Measurements from ENCODE around the gene LHX2. TPM values are rescaled to one million over a fixed set of nuclear protein-coding genes. Genes with fewer than 3 reads are reported as not detected.

LHX2 gene
- total and polyA plus RNA-seq, 7 experiments from 2014 or later: not detected

- H3K4me3 ChIP-seq (ENCODE audit: low read length): no peak overlapping the region
- ATAC-seq: no peak
- H3K4me3 Mint-ChIP-seq: no peak overlapping the region
- H3K27ac ChIP-seq (ENCODE audit: low read depth, low read length): no peak overlapping the region
- H3K27me3 Mint-ChIP-seq: peaks cover 62 to 75% (median 69%) of the 10 kb centered on the region in 5 donors
- peaks cover 0 to 8% of the 10 kb centered on the region in 2 donors for H3K27me3 ChIP-seq (ENCODE audit: control insufficient read depth in 2 of 2, insufficient read depth in 2 of 2, low read length in 2 of 2)
- no peaks in the 10 kb centered on the region for H3K36me3 ChIP-seq (ENCODE audit: control insufficient read depth in 2 of 3, insufficient read depth in 3 of 3, low read length in 3 of 3)
- no peak overlapping the region for H3K27ac Mint-ChIP-seq
- H3K36me3 Mint-ChIP-seq: no peaks in the 10 kb centered on the region
- intact Hi-C loops (cut with micrococcal nuclease): loop anchor here in 1 of 2 donors (5.0 kb wide), 1 partner anchor 642 kb away; no protein-coding TSS in a partner anchor
- no peaks in the 10 kb centered on the region for H3K9me3 ChIP-seq (ENCODE audit: control insufficient read depth in 2 of 3, low read length in 3 of 3)
- no peak for DNase-seq
- POLR2A ChIA-PET: no interaction called here
- peaks cover 0 to 24% (median 7%) of the 10 kb centered on the region in 7 donors for H3K4me1 Mint-ChIP-seq
- CTCF ChIA-PET: no interaction called here
- H3K9me3 Mint-ChIP-seq: peaks cover 0 to 6% (median 0%) of the 10 kb centered on the region in 11 donors
- H3K4me1 ChIP-seq (ENCODE audit: control insufficient read depth in 2 of 2, insufficient read depth in 2 of 2, low read length in 2 of 2): peaks cover 0 to 5% of the 10 kb centered on the region in 2 donors
Observed at GRCh38 chr9:124044448-124044847, 32.9 kb downstream of the LHX2 start.

- no peaks in the 10 kb centered on the region for H3K36me3 Mint-ChIP-seq
- ChIA-PET POLR2A (no interaction called here), CTCF (no interaction called here)
- peaks cover 61 to 71% (median 65%) of the 10 kb centered on the region in 5 donors for H3K27me3 Mint-ChIP-seq
- DNase-seq: peak in 1 of 9 donors; percentile 31
- H3K4me1 Mint-ChIP-seq: peaks cover 0 to 21% (median 7%) of the 10 kb centered on the region in 7 donors
- peaks cover 0 to 6% (median 0%) of the 10 kb centered on the region in 11 donors for H3K9me3 Mint-ChIP-seq
- ATAC-seq: no peak
- Histone ChIP-seq H3K4me3 (ENCODE audit: low read length) (no peak overlapping the region), H3K27me3 (ENCODE audit: control insufficient read depth in 2 of 2, insufficient read depth in 2 of 2, low read length in 2 of 2) (peaks cover 0 to 8% of the 10 kb centered on the region in 2 donors), H3K27ac (ENCODE audit: low read depth, low read length) (no peak overlapping the region), H3K36me3 (ENCODE audit: control insufficient read depth in 2 of 3, insufficient read depth in 3 of 3, low read length in 3 of 3) (no peaks in the 10 kb centered on the region), H3K9me3 (ENCODE audit: control insufficient read depth in 2 of 3, low read length in 3 of 3) (no peaks in the 10 kb centered on the region), H3K4me1 (ENCODE audit: control insufficient read depth in 2 of 2, insufficient read depth in 2 of 2, low read length in 2 of 2) (peaks cover 0 to 5% of the 10 kb centered on the region in 2 donors)
- H3K4me3 Mint-ChIP-seq: no peak overlapping the region
- H3K27ac Mint-ChIP-seq: no peak overlapping the region
- intact Hi-C loops (cut with micrococcal nuclease): no loop called here
Observed at GRCh38 chr9:124045076-124045829, 33.7 kb downstream of the LHX2 start.

GRCh38 chr9:124045830-124046177 lies 34.2 kb downstream of the LHX2 start:
- H3K4me3 ChIP-seq (ENCODE audit: low read length): no peak overlapping the region
- Mint-ChIP-seq H3K4me3 (no peak overlapping the region), H3K4me1 (peaks cover 0 to 17% (median 6%) of the 10 kb centered on the region in 7 donors), H3K9me3 (peaks cover 0 to 8% (median 0%) of the 10 kb centered on the region in 11 donors), H3K27ac (no peak overlapping the region), H3K27me3 (peaks cover 59 to 72% (median 67%) of the 10 kb centered on the region in 5 donors), H3K36me3 (peaks cover 0 to 4% (median 0%) of the 10 kb centered on the region in 5 donors)
- DNase-seq (no peak), ATAC-seq (no peak)
- H3K36me3 ChIP-seq (ENCODE audit: control insufficient read depth in 2 of 3, insufficient read depth in 3 of 3, low read length in 3 of 3): no peaks in the 10 kb centered on the region
- H3K27me3 ChIP-seq (ENCODE audit: control insufficient read depth in 2 of 2, insufficient read depth in 2 of 2, low read length in 2 of 2): peaks cover 0 to 8% of the 10 kb centered on the region in 2 donors
- peaks cover 0 to 5% of the 10 kb centered on the region in 2 donors for H3K4me1 ChIP-seq (ENCODE audit: control insufficient read depth in 2 of 2, insufficient read depth in 2 of 2, low read length in 2 of 2)
- no peak overlapping the region for H3K27ac ChIP-seq (ENCODE audit: low read depth, low read length)
- intact Hi-C loops (cut with micrococcal nuclease): no loop called here
- ChIA-PET POLR2A (no interaction called here), CTCF (no interaction called here)
- no peaks in the 10 kb centered on the region for H3K9me3 ChIP-seq (ENCODE audit: control insufficient read depth in 2 of 3, low read length in 3 of 3)

- Histone ChIP-seq H3K4me3 (ENCODE audit: low read length) (no peak overlapping the region), H3K9me3 (ENCODE audit: control insufficient read depth in 2 of 3, low read length in 3 of 3) (no peaks in the 10 kb centered on the region), H3K27ac (ENCODE audit: low read depth, low read length) (no peak overlapping the region), H3K36me3 (ENCODE audit: control insufficient read depth in 2 of 3, insufficient read depth in 3 of 3, low read length in 3 of 3) (no peaks in the 10 kb centered on the region), H3K27me3 (ENCODE audit: control insufficient read depth in 2 of 2, insufficient read depth in 2 of 2, low read length in 2 of 2) (peaks cover 0 to 7% of the 10 kb centered on the region in 2 donors), H3K4me1 (ENCODE audit: control insufficient read depth in 2 of 2, insufficient read depth in 2 of 2, low read length in 2 of 2) (peaks cover 0 to 2% of the 10 kb centered on the region in 2 donors)
- H3K36me3 Mint-ChIP-seq: peaks cover 0 to 5% (median 0%) of the 10 kb centered on the region in 5 donors
- CTCF ChIA-PET: no interaction called here
- H3K4me3 Mint-ChIP-seq: peak overlapping the region in 1 of 10 donors; percentile 22
- ATAC-seq (no peak), DNase-seq (no peak)
- POLR2A ChIA-PET: no interaction called here
- H3K27me3 Mint-ChIP-seq: peaks cover 59 to 76% (median 68%) of the 10 kb centered on the region in 5 donors
- intact Hi-C loops (cut with micrococcal nuclease): no loop called here
- H3K4me1 Mint-ChIP-seq: peaks cover 0 to 17% (median 5%) of the 10 kb centered on the region in 7 donors
- H3K9me3 Mint-ChIP-seq: peaks cover 0 to 8% (median 0%) of the 10 kb centered on the region in 11 donors
- H3K27ac Mint-ChIP-seq: no peak overlapping the region
Observed at GRCh38 chr9:124046189-124046588, 34.6 kb downstream of the LHX2 start.

- peaks cover 0 to 5% (median 0%) of the 10 kb centered on the region in 5 donors for H3K36me3 Mint-ChIP-seq
- Histone ChIP-seq H3K4me3 (ENCODE audit: low read length) (no peak overlapping the region), H3K9me3 (ENCODE audit: control insufficient read depth in 2 of 3, low read length in 3 of 3) (no peaks in the 10 kb centered on the region), H3K36me3 (ENCODE audit: control insufficient read depth in 2 of 3, insufficient read depth in 3 of 3, low read length in 3 of 3) (no peaks in the 10 kb centered on the region), H3K4me1 (ENCODE audit: control insufficient read depth in 2 of 2, insufficient read depth in 2 of 2, low read length in 2 of 2) (no peaks in the 10 kb centered on the region), H3K27ac (ENCODE audit: low read depth, low read length) (no peak overlapping the region), H3K27me3 (ENCODE audit: control insufficient read depth in 2 of 2, insufficient read depth in 2 of 2, low read length in 2 of 2) (peaks cover 0 to 3% of the 10 kb centered on the region in 2 donors)
- H3K4me1 Mint-ChIP-seq: peaks cover 0 to 12% (median 0%) of the 10 kb centered on the region in 7 donors
- ATAC-seq (no peak), DNase-seq (no peak)
- no peak overlapping the region for H3K4me3 Mint-ChIP-seq
- intact Hi-C loops (cut with micrococcal nuclease): no loop called here
- POLR2A ChIA-PET: no interaction called here
- H3K9me3 Mint-ChIP-seq: peaks cover 0 to 4% (median 0%) of the 10 kb centered on the region in 11 donors
- CTCF ChIA-PET: no interaction called here
- H3K27me3 Mint-ChIP-seq: peaks cover 52 to 72% (median 64%) of the 10 kb centered on the region in 5 donors
- H3K27ac Mint-ChIP-seq: no peak overlapping the region
Observed at GRCh38 chr9:124047251-124047672, 35.7 kb downstream of the LHX2 start.

GRCh38 chr9:124050955-124051354 lies 39.4 kb downstream of the LHX2 start:
- Histone ChIP-seq H3K27ac (ENCODE audit: low read depth, low read length) (no peak overlapping the region), H3K36me3 (ENCODE audit: control insufficient read depth in 2 of 3, insufficient read depth in 3 of 3, low read length in 3 of 3) (no peaks in the 10 kb centered on the region), H3K27me3 (ENCODE audit: control insufficient read depth in 2 of 2, insufficient read depth in 2 of 2, low read length in 2 of 2) (no peaks in the 10 kb centered on the region), H3K9me3 (ENCODE audit: control insufficient read depth in 2 of 3, low read length in 3 of 3) (no peaks in the 10 kb centered on the region), H3K4me3 (ENCODE audit: low read length) (no peak overlapping the region), H3K4me1 (ENCODE audit: control insufficient read depth in 2 of 2, insufficient read depth in 2 of 2, low read length in 2 of 2) (no peaks in the 10 kb centered on the region)
- peaks cover 0 to 5% (median 0%) of the 10 kb centered on the region in 11 donors for H3K9me3 Mint-ChIP-seq
- H3K4me3 Mint-ChIP-seq: no peak overlapping the region
- H3K4me1 Mint-ChIP-seq: peaks cover 0 to 4% (median 0%) of the 10 kb centered on the region in 7 donors
- H3K36me3 Mint-ChIP-seq: peaks cover 0 to 5% (median 0%) of the 10 kb centered on the region in 5 donors
- ChIA-PET CTCF (no interaction called here), POLR2A (no interaction called here)
- ATAC-seq (no peak), DNase-seq (no peak)
- H3K27ac Mint-ChIP-seq: no peak overlapping the region
- H3K27me3 Mint-ChIP-seq: peaks cover 41 to 70% (median 66%) of the 10 kb centered on the region in 5 donors
- intact Hi-C loops (cut with micrococcal nuclease): no loop called here

GRCh38 chr9:124052401-124052800 lies 40.8 kb downstream of the LHX2 start:
- DNase-seq (no peak), ATAC-seq (no peak)
- CTCF ChIA-PET: no interaction called here
- POLR2A ChIA-PET: no interaction called here
- H3K27ac ChIP-seq (ENCODE audit: low read depth, low read length): no peak overlapping the region
- Mint-ChIP-seq H3K4me1 (no peaks in the 10 kb centered on the region), H3K27me3 (peaks cover 27 to 67% (median 60%) of the 10 kb centered on the region in 5 donors), H3K36me3 (peaks cover 0 to 5% (median 0%) of the 10 kb centered on the region in 5 donors), H3K4me3 (no peak overlapping the region), H3K27ac (no peak overlapping the region), H3K9me3 (peaks cover 0 to 5% (median 0%) of the 10 kb centered on the region in 11 donors)
- H3K4me1 ChIP-seq (ENCODE audit: control insufficient read depth in 2 of 2, insufficient read depth in 2 of 2, low read length in 2 of 2): no peaks in the 10 kb centered on the region
- H3K9me3 ChIP-seq (ENCODE audit: control insufficient read depth in 2 of 3, low read length in 3 of 3): no peaks in the 10 kb centered on the region
- no peak overlapping the region for H3K4me3 ChIP-seq (ENCODE audit: low read length)
- H3K36me3 ChIP-seq (ENCODE audit: control insufficient read depth in 2 of 3, insufficient read depth in 3 of 3, low read length in 3 of 3): no peaks in the 10 kb centered on the region
- H3K27me3 ChIP-seq (ENCODE audit: control insufficient read depth in 2 of 2, insufficient read depth in 2 of 2, low read length in 2 of 2): no peaks in the 10 kb centered on the region
- intact Hi-C loops (cut with micrococcal nuclease): no loop called here
